IMR-90 (cell line): Measurements from ENCODE around the gene CUBN. TPM values are rescaled to one million over a fixed set of nuclear protein-coding genes. Genes with fewer than 3 reads are reported as not detected.
A peak's percentile ranks its signal among the peaks of the same experiment; 100 is the strongest.

ENCODE experiments used
- ATAC-seq: fragments of 200-7000 bp; cut with Tn5 transposase; 2 replicates; pipeline ENCODE4 v1.9.1; 2020; ENCODE audit warnings: low read depth, mild to moderate bottlenecking, moderate library complexity
- BruUV-seq: library from RNA; stranded (reverse); fragments of 400-500 nt; replicated peaks from 2 replicates; lab custom pipeline; 2021; lab: Mats Ljungman, UMichigan
- CTCF ChIA-PET: fragments of 300-600 bp; formaldehyde crosslinking; extraction: SDS; loops from one replicate; lab custom pipeline; 2021; ENCODE audit warnings: antibody characterized with exemption; lab: Yijun Ruan, JAX
- POLR2A ChIA-PET: fragments of 300-600 bp; sonication (Branson Sonifier 250); formaldehyde crosslinking; loops from one replicate; lab custom pipeline; 2022; ENCODE audit warnings: antibody characterized with exemption; ENCODE audit not compliant: unreplicated experiment; lab: Charles Lee
- DNase-seq: peaks from one replicate; pipeline ENCODE4 v3.0.0; 2013
- H2AFZ ChIP-seq: replicated peaks from 2 replicates; pipeline ENCODE3; 2013; ENCODE audit warnings: low read length, mild to moderate bottlenecking; ENCODE audit not compliant: poor library complexity
- H2AK5ac ChIP-seq: 2 replicates; pipeline ENCODE4 v1.6.1; 2013; ENCODE audit warnings: low read depth, low read length, inconsistent platforms
- H2AK9ac ChIP-seq: replicated peaks from 2 replicates; pipeline ENCODE3; 2013; ENCODE audit warnings: mild to moderate bottlenecking, low read depth, low read length, moderate library complexity; ENCODE audit not compliant: poor library complexity
- H2BK120ac ChIP-seq: 2 replicates; pipeline ENCODE4 v1.6.1; 2013; ENCODE audit warnings: low read depth, low read length, inconsistent platforms
- H2BK15ac ChIP-seq: 3 replicates; pipeline ENCODE4 v1.6.1; 2013; ENCODE audit warnings: low read depth, low read length, inconsistent platforms
- H2BK20ac ChIP-seq: 2 replicates; pipeline ENCODE4 v1.6.1; 2013; ENCODE audit warnings: low read depth, mild to moderate bottlenecking, inconsistent platforms, low read length, moderate library complexity
- H2BK5ac ChIP-seq: 2 replicates; pipeline ENCODE4 v1.6.1; 2013; ENCODE audit warnings: mild to moderate bottlenecking, low read depth, low read length, inconsistent platforms; ENCODE audit not compliant: poor library complexity, severe bottlenecking
- H3K14ac ChIP-seq: replicated peaks from 2 replicates; pipeline ENCODE4 v1.6.1; 2013; ENCODE audit warnings: low read depth, low read length, inconsistent platforms
- H3K18ac ChIP-seq: 2 replicates; pipeline ENCODE4 v1.6.1; 2013; ENCODE audit warnings: low read depth, low read length, control low read depth
- H3K23ac ChIP-seq: 2 replicates; pipeline ENCODE4 v1.6.1; 2013; ENCODE audit warnings: low read depth, low read length, inconsistent platforms
- H3K27ac ChIP-seq: 2 replicates; pipeline ENCODE4 v1.5.1; 2013; ENCODE audit warnings: mild to moderate bottlenecking, control low read depth, low read length; ENCODE audit not compliant: insufficient read depth
- H3K27me3 ChIP-seq: 2 replicates; pipeline ENCODE4 v1.6.1; 2013; ENCODE audit warnings: low read length; ENCODE audit not compliant: control insufficient read depth, insufficient read depth
- H3K36me3 ChIP-seq: 2 replicates; pipeline ENCODE4 v1.6.1; 2013; ENCODE audit warnings: low read length, mixed read lengths; ENCODE audit not compliant: control insufficient read depth, insufficient read depth
- H3K4ac ChIP-seq: 2 replicates; pipeline ENCODE4 v1.6.1; 2013; ENCODE audit warnings: low read depth, low read length, inconsistent platforms
- H3K4me1 ChIP-seq: 2 replicates; pipeline ENCODE4 v1.6.1; 2013; ENCODE audit warnings: low read length, mixed read lengths; ENCODE audit not compliant: control insufficient read depth, insufficient read depth
- H3K4me2 ChIP-seq: 2 replicates; pipeline ENCODE4 v1.6.1; 2013; ENCODE audit warnings: low read depth, mild to moderate bottlenecking, control low read depth, low read length, moderate library complexity
- H3K4me3 ChIP-seq: 2 replicates; pipeline ENCODE4 v1.5.1; 2013; ENCODE audit warnings: low read depth, mild to moderate bottlenecking, control low read depth, low read length, moderate library complexity; ENCODE audit not compliant: insufficient read depth
- H3K56ac ChIP-seq: 2 replicates; pipeline ENCODE4 v1.6.1; 2013; ENCODE audit warnings: low read length, inconsistent platforms; ENCODE audit not compliant: insufficient read depth; ENCODE audit errors: extremely low read depth
- H3K79me1 ChIP-seq, 2 experiments: 2 replicates each; pipeline ENCODE4 v1.6.1; 2013; ENCODE audit warnings: low read length in 2 of 2, inconsistent platforms in 1 of 2, low read depth in 1 of 2
- H3K9ac ChIP-seq: 2 replicates; pipeline ENCODE4 v1.6.1; 2013; ENCODE audit warnings: low read depth, low read length, control low read depth
- H3K9me1 ChIP-seq: 2 replicates; pipeline ENCODE4 v1.6.1; 2013; ENCODE audit warnings: low read length, inconsistent platforms; ENCODE audit not compliant: insufficient read depth
- H3K9me3 ChIP-seq: 2 replicates; pipeline ENCODE4 v1.6.1; 2013; ENCODE audit warnings: low read length; ENCODE audit not compliant: control insufficient read depth, insufficient read depth
- H4K20me1 ChIP-seq: 2 replicates; pipeline ENCODE4 v1.6.1; 2013; ENCODE audit warnings: low read length, inconsistent platforms; ENCODE audit not compliant: insufficient read depth
- H4K5ac ChIP-seq: 2 replicates; pipeline ENCODE4 v1.6.1; 2013; ENCODE audit warnings: mild to moderate bottlenecking, low read depth, low read length, control low read depth
- H4K8ac ChIP-seq, 2 experiments: 2 replicates each; pipeline ENCODE4 v1.6.1; 2013; ENCODE audit warnings: low read depth in 2 of 2, low read length in 2 of 2, control low read depth in 1 of 2, inconsistent platforms in 1 of 2
- H4K91ac ChIP-seq: 2 replicates; pipeline ENCODE4 v1.6.1; 2013; ENCODE audit warnings: low read depth, low read length, inconsistent platforms; ENCODE audit not compliant: insufficient read depth
- BHLHE40 ChIP-seq: fragments of 150-350 bp; IDR thresholded peaks from 2 replicates; pipeline ENCODE4 v1.6.1; 2016; ENCODE audit warnings: mild to moderate bottlenecking, low read depth, low read length
- CEBPB ChIP-seq: IDR thresholded peaks from 2 replicates; pipeline ENCODE4 v1.6.1; 2012; ENCODE audit warnings: low read depth, low read length, improper control_type of control experiment
- CHD1 ChIP-seq: IDR thresholded peaks from 2 replicates; pipeline ENCODE4 v1.6.1; 2012; ENCODE audit warnings: low read depth, low read length, improper control_type of control experiment
- CTCF ChIP-seq: conservative IDR thresholded peaks from 2 replicates; pipeline ENCODE4 v1.5.1; 2012; ENCODE audit warnings: mild to moderate bottlenecking, low read depth, low read length, improper control_type of control experiment
- FOS ChIP-seq: fragments of 150-350 bp; IDR thresholded peaks from 2 replicates; pipeline ENCODE4 v1.6.1; 2016; ENCODE audit warnings: low read depth, low read length
- MAFK ChIP-seq: IDR thresholded peaks from 2 replicates; pipeline ENCODE4 v1.6.1; 2012; ENCODE audit warnings: low read depth, low read length, improper control_type of control experiment
- MAZ ChIP-seq: IDR thresholded peaks from 2 replicates; pipeline ENCODE4 v1.6.1; 2012; ENCODE audit warnings: low read depth, mild to moderate bottlenecking, low read length, improper control_type of control experiment, moderate library complexity, borderline replicate concordance
- MXI1 ChIP-seq: IDR thresholded peaks from 2 replicates; pipeline ENCODE4 v1.6.1; 2012; ENCODE audit warnings: low read depth, mild to moderate bottlenecking, low read length, moderate library complexity, borderline replicate concordance
- NFE2L2 ChIP-seq: fragments of 150-350 bp; IDR thresholded peaks from 2 replicates; pipeline ENCODE4 v1.6.1; 2016; ENCODE audit warnings: low read depth, mild to moderate bottlenecking, low read length
- POLR2A ChIP-seq: IDR thresholded peaks from 2 replicates; pipeline ENCODE4 v1.6.1; 2012; ENCODE audit warnings: mild to moderate bottlenecking, low read depth, low read length
- RAD21 ChIP-seq: IDR thresholded peaks from 2 replicates; pipeline ENCODE4 v1.6.1; 2012; ENCODE audit warnings: low read length, improper control_type of control experiment
- RCOR1 ChIP-seq: IDR thresholded peaks from 2 replicates; pipeline ENCODE4 v1.6.1; 2012; ENCODE audit warnings: mild to moderate bottlenecking, low read length, improper control_type of control experiment; ENCODE audit not compliant: insufficient replicate concordance
- RFX5 ChIP-seq: IDR thresholded peaks from 2 replicates; pipeline ENCODE4 v1.8.0; 2012; ENCODE audit warnings: low read depth, mild to moderate bottlenecking, low read length, moderate library complexity
- SMC3 ChIP-seq: fragments of 150-350 bp; IDR thresholded peaks from 2 replicates; pipeline ENCODE4 v1.6.1; 2016; ENCODE audit warnings: low read depth, mild to moderate bottlenecking, antibody characterized with exemption, low read length, moderate library complexity
- USF2 ChIP-seq: fragments of 150-350 bp; IDR thresholded peaks from 2 replicates; pipeline ENCODE4 v1.6.1; 2017; ENCODE audit warnings: mild to moderate bottlenecking, antibody characterized with exemption, low read length, low read depth
- WGBS, 2 experiments: methylation state at CpG; one replicate each; pipeline versions ENCODE4 v1.1.5 to v1.1.7; 2013; ENCODE audit warnings: missing lambda C conversion rate in 2 of 2; ENCODE audit not compliant: insufficient read length in 1 of 2; ENCODE audit errors: extremely low coverage in 2 of 2; 5-methylcytosine and 5-hydroxymethylcytosine counted together
- dilution Hi-C: fragments of 300-500 bp; cut with HindIII; formaldehyde crosslinking; loops from one replicate; pipeline ENCODE4 v1.14.3; 2018; ENCODE audit warnings: low sequenced_read_pairs; ENCODE audit not compliant: unreplicated experiment
- in situ Hi-C: fragments of 300-500 bp; cut with MboI; formaldehyde crosslinking; loops from 3 replicates; pipeline ENCODE4 v1.14.3; 2019; ENCODE audit warnings: low sequenced_read_pairs, inconsistent platforms, mixed read lengths
- intact Hi-C: fragments of 100-400 bp; cut with micrococcal nuclease; formaldehyde crosslinking; loops from 2 replicates; pipeline ENCODE4 v1.10.0; 2022
- polyA plus RNA-seq, 3 experiments: library from polyadenylated mRNA; depleted of rRNA; stranded (reverse); fragments of >200 nt; gene quantifications; 2 replicates each; pipeline ENCODE4 v1.2.3, GENCODE V29; 2012; ENCODE audit warnings: low replicate concordance in 1 of 3
- total RNA-seq: library from RNA; depleted of rRNA; stranded (reverse); fragments of >200 nt; gene quantifications from 2 replicates; pipeline ENCODE4 v1.2.3, GENCODE V29; 2012
- TF ChIP-seq, protein P1 (sequence below): fragments of 150-350 bp; IDR thresholded peaks from 2 replicates; pipeline ENCODE4 v1.6.1; 2016; ENCODE audit warnings: low read depth, mild to moderate bottlenecking, low read length, moderate library complexity, borderline replicate concordance

The CUBN gene
- total and polyA plus RNA-seq, 2 of the 4 experiments (the other 2 are of a cell fraction) = 0.19 to 0.54 TPM

DNA sequence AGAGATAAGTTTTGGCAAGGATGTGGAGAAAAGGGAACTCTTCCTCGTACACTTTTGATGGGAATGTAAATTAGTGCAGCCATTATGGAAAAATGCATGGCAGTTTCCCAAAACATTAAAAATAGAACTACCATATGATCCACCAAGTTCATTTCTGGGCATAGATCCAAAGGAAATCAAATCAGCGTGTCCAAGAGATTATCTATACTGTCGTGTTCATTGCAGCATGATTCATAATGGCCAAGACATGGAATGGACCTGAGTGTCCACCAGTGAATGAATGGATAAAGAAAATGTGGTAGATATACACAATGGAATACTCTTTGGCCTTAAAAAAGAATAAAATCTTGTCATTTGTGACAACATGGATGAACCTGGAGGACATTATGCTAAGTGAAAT is 242.0 kb downstream of the CUBN start:
- Histone ChIP-seq H3K23ac (no peak overlapping the region), H2BK120ac (no peak overlapping the region), H3K4me3 (no peak overlapping the region), H3K27me3 (no peaks in the 10 kb centered on the region), H2BK15ac (no peak overlapping the region), H3K79me1 (no peaks in the 10 kb centered on the region), H3K27ac (no peak overlapping the region), H3K9ac (no peak overlapping the region), H3K9me1 (no peaks in the 10 kb centered on the region), H4K91ac (no peak overlapping the region), H2AK9ac (no peak overlapping the region), H4K8ac (no peak overlapping the region), H3K9me3 (no peaks in the 10 kb centered on the region), H3K18ac (no peak overlapping the region), H4K20me1 (no peaks in the 10 kb centered on the region), H3K36me3 (no peaks in the 10 kb centered on the region), H3K14ac (0 out of 2 replicates have a peak overlapping the region, but pooled peaks have one; percentile 33), H2BK5ac (peak overlapping the region; percentile 30), H2BK20ac (no peak overlapping the region), H3K56ac (no peak overlapping the region), H3K4me2 (no peak overlapping the region; the same call in 1 of the 2 replicates), H2AFZ (no peak overlapping the region), H3K4ac (no peak overlapping the region), H4K5ac (no peak overlapping the region), H2AK5ac (no peak overlapping the region), H3K4me1 (no peaks in the 10 kb centered on the region; the same call in none of the 2 replicates)
- ATAC-seq = peak; percentile 57
- no peak for TF ChIP-seq RCOR1
- TF ChIP-seq, protein P1, sequence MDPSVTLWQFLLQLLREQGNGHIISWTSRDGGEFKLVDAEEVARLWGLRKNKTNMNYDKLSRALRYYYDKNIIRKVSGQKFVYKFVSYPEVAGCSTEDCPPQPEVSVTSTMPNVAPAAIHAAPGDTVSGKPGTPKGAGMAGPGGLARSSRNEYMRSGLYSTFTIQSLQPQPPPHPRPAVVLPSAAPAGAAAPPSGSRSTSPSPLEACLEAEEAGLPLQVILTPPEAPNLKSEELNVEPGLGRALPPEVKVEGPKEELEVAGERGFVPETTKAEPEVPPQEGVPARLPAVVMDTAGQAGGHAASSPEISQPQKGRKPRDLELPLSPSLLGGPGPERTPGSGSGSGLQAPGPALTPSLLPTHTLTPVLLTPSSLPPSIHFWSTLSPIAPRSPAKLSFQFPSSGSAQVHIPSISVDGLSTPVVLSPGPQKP = no peak
- TF ChIP-seq CEBPB = no peak
- TF ChIP-seq SMC3 = no peak
- no peak for TF ChIP-seq MAFK
- TF ChIP-seq NFE2L2 = no peak
- TF ChIP-seq CHD1 = no peak
- TF ChIP-seq BHLHE40 = no peak
- TF ChIP-seq RAD21 = no peak
- no peak for TF ChIP-seq CTCF
- no peak for TF ChIP-seq MXI1
- TF ChIP-seq FOS = no peak
- no peak for TF ChIP-seq MAZ
- no peak for TF ChIP-seq RFX5
- no peak for TF ChIP-seq POLR2A
- TF ChIP-seq USF2 = no peak
- no CpG with 5 or more reads among the region's 3 CpGs for WGBS, 2 experiments
- dilution Hi-C loops = no loop called here
- BruUV-seq = no TSS peak
- intact Hi-C loops = no loop called here
- ChIA-PET POLR2A (no interaction called here), CTCF (no interaction called here)
- DNase-seq = peak; percentile 93
- in situ Hi-C loops = no loop called here
